ENCODE results near the gene WFDC9. TPM values are rescaled to one million over a fixed set of nuclear protein-coding genes. Genes with fewer than 3 reads are reported as not detected.
"Not testable (repeated sequence)": the region's sequence is repeated elsewhere in the genome, so short reads cannot be mapped to it uniquely, and the experiment has no call there.

Gene WFDC9
- total RNA-seq, 2 donors from 2014 or later: not detected

- Histone ChIP-seq H3K4me3 (no peak overlapping the region), H3K36me3 (no peaks in the 10 kb centered on the region), H3K27me3 (no peaks in the 10 kb centered on the region), H3K9ac (ENCODE audit: low read depth in 2 of 2, low read length in 2 of 2) (no peak overlapping the region), H3K4me1 (no peaks in the 10 kb centered on the region), H3K27ac (no peak overlapping the region), H3K9me3 (no peaks in the 10 kb centered on the region)
- intact Hi-C loops (cut with DNase I): no loop called here
- TF ChIP-seq, protein P1, sequence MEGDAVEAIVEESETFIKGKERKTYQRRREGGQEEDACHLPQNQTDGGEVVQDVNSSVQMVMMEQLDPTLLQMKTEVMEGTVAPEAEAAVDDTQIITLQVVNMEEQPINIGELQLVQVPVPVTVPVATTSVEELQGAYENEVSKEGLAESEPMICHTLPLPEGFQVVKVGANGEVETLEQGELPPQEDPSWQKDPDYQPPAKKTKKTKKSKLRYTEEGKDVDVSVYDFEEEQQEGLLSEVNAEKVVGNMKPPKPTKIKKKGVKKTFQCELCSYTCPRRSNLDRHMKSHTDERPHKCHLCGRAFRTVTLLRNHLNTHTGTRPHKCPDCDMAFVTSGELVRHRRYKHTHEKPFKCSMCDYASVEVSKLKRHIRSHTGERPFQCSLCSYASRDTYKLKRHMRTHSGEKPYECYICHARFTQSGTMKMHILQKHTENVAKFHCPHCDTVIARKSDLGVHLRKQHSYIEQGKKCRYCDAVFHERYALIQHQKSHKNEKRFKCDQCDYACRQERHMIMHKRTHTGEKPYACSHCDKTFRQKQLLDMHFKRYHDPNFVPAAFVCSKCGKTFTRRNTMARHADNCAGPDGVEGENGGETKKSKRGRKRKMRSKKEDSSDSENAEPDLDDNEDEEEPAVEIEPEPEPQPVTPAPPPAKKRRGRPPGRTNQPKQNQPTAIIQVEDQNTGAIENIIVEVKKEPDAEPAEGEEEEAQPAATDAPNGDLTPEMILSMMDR (IDR thresholded peaks at IDR 0.05): no peak
- DNase-seq: no peak
Observed at GRCh38 chr20:45649312-45649863, 18.3 kb upstream of the WFDC9 start.

DNA sequence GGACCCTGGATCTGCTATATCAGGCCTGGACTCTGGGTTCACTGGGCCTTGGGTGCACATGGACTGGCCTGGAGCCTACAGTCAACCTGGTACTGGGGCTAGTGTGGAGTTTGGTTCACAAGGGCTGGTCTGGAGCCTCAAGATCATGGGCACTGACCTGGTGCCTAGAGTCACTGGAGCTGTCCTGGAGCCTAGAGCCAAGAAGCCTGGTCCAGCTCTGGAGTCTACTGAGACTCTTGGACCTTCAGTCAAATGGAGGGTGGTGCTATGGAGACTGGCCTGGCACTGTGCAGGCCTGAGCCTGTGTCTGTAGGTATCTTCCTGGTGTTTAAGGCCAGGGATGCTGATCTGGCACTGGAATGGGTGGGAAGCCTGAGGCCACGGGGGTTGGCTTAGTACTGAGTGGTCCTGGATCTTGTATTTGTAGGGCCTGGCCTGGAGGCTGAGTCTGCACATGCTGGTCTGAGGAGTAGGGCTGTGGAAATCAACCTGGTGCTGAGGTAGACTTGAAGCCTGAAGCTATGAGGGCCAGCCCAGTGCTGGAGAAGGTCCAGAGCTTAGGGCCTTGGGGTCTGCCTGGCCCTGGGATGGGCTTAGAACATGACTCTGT lies 16.5 kb upstream of the WFDC9 start:
- DNase-seq: no peak
- no peak overlapping the region for H3K9ac ChIP-seq (ENCODE audit: low read depth in 2 of 2, low read length in 2 of 2)
- no peak overlapping the region for H3K4me3 ChIP-seq
- no peaks in the 10 kb centered on the region for H3K9me3 ChIP-seq
- H3K27ac ChIP-seq: no peak overlapping the region
- H3K27me3 ChIP-seq: no peaks in the 10 kb centered on the region
- intact Hi-C loops (cut with DNase I): no loop called here
- TF ChIP-seq, protein P1 (IDR thresholded peaks at IDR 0.05): no peak
- H3K4me1 ChIP-seq: no peaks in the 10 kb centered on the region
- no peaks in the 10 kb centered on the region for H3K36me3 ChIP-seq

DNA sequence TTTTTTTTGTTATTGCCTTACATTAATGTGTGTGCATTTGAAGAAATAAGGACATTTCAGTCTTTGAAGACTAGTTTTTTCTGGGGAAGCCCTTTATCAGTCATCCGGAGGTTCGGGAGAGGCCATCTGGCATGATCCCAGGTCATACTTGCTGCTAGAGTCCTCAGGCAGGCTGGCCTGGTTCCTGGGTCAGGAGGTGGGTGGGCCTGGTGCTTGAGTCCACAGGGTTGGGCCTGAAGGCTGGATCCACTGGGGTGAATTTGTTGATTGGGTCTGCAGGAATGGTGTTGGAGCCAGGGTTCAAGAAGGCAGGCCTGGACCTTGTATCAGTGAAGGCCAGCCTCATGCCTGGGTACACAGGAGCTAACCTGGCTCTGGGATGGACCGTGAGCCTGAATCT lies 15.8 kb upstream of the WFDC9 start:
- no peaks in the 10 kb centered on the region for H3K9me3 ChIP-seq
- DNase-seq: no peak
- H3K27me3 ChIP-seq: no peaks in the 10 kb centered on the region
- no peak overlapping the region for H3K4me3 ChIP-seq
- H3K4me1 ChIP-seq: no peaks in the 10 kb centered on the region
- H3K27ac ChIP-seq: no peak overlapping the region
- no peaks in the 10 kb centered on the region for H3K36me3 ChIP-seq
- intact Hi-C loops (cut with DNase I): no loop called here
- no peak overlapping the region for H3K9ac ChIP-seq (ENCODE audit: low read depth in 2 of 2, low read length in 2 of 2)
- TF ChIP-seq, protein P1 (IDR thresholded peaks at IDR 0.05): no peak

DNA sequence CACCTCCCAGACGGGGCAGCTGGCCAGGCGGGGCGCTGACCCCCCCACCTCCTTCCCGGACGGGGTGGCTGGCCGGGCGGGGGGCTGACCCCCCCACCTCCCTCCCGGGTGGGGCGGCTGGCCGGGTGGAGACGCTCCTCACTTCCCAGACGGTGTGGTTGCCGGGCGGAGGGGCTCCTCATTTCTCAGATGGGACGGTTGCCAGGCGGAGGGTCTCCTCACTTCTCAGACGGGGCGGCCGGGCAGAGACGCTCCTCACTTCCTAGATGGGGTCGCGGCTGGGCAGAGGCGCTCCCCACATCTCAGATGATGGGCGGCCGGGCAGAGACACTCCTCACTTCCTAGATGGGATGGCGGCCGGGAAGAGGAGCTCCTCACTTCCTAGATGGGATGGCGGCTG lies 14.8 kb upstream of the WFDC9 start:
- H3K4me3 ChIP-seq; H3K9me3 ChIP-seq; H3K9ac ChIP-seq (ENCODE audit: low read depth in 2 of 2, low read length in 2 of 2); H3K27ac ChIP-seq; H3K27me3 ChIP-seq; intact Hi-C loops (cut with DNase I); H3K4me1 ChIP-seq; DNase-seq; H3K36me3 ChIP-seq: not testable (repeated sequence)

- H3K4me3 ChIP-seq; intact Hi-C loops (cut with DNase I); H3K4me1 ChIP-seq; H3K9ac ChIP-seq (ENCODE audit: low read depth in 2 of 2, low read length in 2 of 2); H3K9me3 ChIP-seq; H3K27ac ChIP-seq; DNase-seq; H3K27me3 ChIP-seq; H3K36me3 ChIP-seq: not testable (repeated sequence)
Observed at GRCh38 chr20:45641076-45641475, 10.0 kb upstream of the WFDC9 start.

GRCh38 chr20:45639687-45640086 lies 8.6 kb upstream of the WFDC9 start:
- intact Hi-C loops (cut with DNase I): no loop called here
- H3K4me1 ChIP-seq: no peaks in the 10 kb centered on the region
- no peaks in the 10 kb centered on the region for H3K36me3 ChIP-seq
- no peak overlapping the region for H3K9ac ChIP-seq (ENCODE audit: low read depth in 2 of 2, low read length in 2 of 2)
- H3K4me3 ChIP-seq: no peak overlapping the region
- TF ChIP-seq, protein P1 (IDR thresholded peaks at IDR 0.05): no peak
- DNase-seq: no peak
- H3K27ac ChIP-seq: no peak overlapping the region
- H3K27me3 ChIP-seq: no peaks in the 10 kb centered on the region
- no peaks in the 10 kb centered on the region for H3K9me3 ChIP-seq

All from colonic mucosa (tissue), 4 donors.